Right atrium auricular region (tissue), 2 donors: Measurements from ENCODE around the gene PYHIN1. TPM values are rescaled to one million over a fixed set of nuclear protein-coding genes. Genes with fewer than 3 reads are reported as not detected.

Experiments used
- DNase-seq: peaks from one replicate; pipeline ENCODE4 v3.0.0-alpha.2; 2019; ENCODE audit warnings: low spot score
- H3K27ac ChIP-seq, 2 donors: fragments of 200-600 bp; sonication (generic); 1 replicate in 1 of 2; 2 replicates in 1 of 2; pipeline ENCODE4 v1.5.1; 2016 to 2019
- H3K27me3 ChIP-seq, 2 donors: fragments of 200-600 bp; sonication (generic); one replicate each; pipeline versions ENCODE4 v1.5.1 to v1.6.0; 2017 to 2019
- H3K36me3 ChIP-seq: fragments of 200-600 bp; sonication (generic); one replicate; pipeline ENCODE4 v1.5.1; 2016
- H3K4me1 ChIP-seq, 2 donors: fragments of 200-600 bp; sonication (generic); one replicate each; pipeline versions ENCODE4 v1.5.1 to v1.6.0; 2017 to 2019
- H3K4me3 ChIP-seq, 2 donors: fragments of 200-600 bp; sonication (generic); 1 replicate in 1 of 2; 2 replicates in 1 of 2; pipeline ENCODE4 v1.5.1; 2017 to 2019; ENCODE audit warnings: mild to moderate bottlenecking in 1 of 2, moderate library complexity in 1 of 2
- H3K9me3 ChIP-seq, 2 donors: fragments of 200-600 bp; sonication (generic); one replicate each; pipeline ENCODE4 v1.5.1; 2019
- total RNA-seq, 2 donors: library from RNA; depleted of rRNA; stranded (reverse); fragments of >200 nt; gene quantifications; one replicate each; pipeline ENCODE4 v1.1.0, GENCODE V29; 2016
- TF ChIP-seq, protein P1 (sequence below), 2 donors: fragments of 200-600 bp; sonication (generic); IDR thresholded peaks; one replicate each; pipeline ENCODE4 v1.5.1; 2019; ENCODE audit warnings: antibody characterized with exemption in 2 of 2

PYHIN1 gene
- total RNA-seq, 2 donors from 2014 or later = 0.63 TPM; not detected in 1

DNA sequence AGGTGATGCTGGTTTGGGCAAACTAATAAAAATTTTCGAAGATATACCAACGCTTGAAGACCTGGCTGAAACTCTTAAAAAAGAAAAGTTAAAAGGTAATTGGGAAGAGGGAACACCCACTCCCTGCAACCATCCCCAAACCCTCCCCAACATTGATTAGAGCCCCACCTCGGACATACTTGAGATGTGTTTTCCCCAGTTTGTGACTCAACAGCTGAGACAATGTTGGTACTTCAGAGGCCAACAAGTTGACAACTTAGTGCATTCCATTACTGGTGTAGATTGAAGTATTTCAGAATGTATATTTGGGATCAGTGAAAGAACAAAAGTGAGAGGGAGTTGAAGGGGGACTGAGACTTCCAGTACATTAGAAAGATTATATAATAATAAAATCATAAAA is 83.5 kb downstream of the PYHIN1 start:
- peaks cover 0 to 44% of the 10 kb centered on the region in 2 donors for H3K4me1 ChIP-seq
- DNase-seq = no peak
- H3K4me3 ChIP-seq = no peak overlapping the region
- H3K27ac ChIP-seq = peak overlapping the region in 1 of 2 donors; percentile 85
- H3K27me3 ChIP-seq = no peaks in the 10 kb centered on the region
- H3K36me3 ChIP-seq = peaks cover 36% of the 10 kb centered on the region
- no peaks in the 10 kb centered on the region for H3K9me3 ChIP-seq
- TF ChIP-seq, protein P1, sequence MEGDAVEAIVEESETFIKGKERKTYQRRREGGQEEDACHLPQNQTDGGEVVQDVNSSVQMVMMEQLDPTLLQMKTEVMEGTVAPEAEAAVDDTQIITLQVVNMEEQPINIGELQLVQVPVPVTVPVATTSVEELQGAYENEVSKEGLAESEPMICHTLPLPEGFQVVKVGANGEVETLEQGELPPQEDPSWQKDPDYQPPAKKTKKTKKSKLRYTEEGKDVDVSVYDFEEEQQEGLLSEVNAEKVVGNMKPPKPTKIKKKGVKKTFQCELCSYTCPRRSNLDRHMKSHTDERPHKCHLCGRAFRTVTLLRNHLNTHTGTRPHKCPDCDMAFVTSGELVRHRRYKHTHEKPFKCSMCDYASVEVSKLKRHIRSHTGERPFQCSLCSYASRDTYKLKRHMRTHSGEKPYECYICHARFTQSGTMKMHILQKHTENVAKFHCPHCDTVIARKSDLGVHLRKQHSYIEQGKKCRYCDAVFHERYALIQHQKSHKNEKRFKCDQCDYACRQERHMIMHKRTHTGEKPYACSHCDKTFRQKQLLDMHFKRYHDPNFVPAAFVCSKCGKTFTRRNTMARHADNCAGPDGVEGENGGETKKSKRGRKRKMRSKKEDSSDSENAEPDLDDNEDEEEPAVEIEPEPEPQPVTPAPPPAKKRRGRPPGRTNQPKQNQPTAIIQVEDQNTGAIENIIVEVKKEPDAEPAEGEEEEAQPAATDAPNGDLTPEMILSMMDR (IDR thresholded peaks at IDR 0.05) = no peak

DNA sequence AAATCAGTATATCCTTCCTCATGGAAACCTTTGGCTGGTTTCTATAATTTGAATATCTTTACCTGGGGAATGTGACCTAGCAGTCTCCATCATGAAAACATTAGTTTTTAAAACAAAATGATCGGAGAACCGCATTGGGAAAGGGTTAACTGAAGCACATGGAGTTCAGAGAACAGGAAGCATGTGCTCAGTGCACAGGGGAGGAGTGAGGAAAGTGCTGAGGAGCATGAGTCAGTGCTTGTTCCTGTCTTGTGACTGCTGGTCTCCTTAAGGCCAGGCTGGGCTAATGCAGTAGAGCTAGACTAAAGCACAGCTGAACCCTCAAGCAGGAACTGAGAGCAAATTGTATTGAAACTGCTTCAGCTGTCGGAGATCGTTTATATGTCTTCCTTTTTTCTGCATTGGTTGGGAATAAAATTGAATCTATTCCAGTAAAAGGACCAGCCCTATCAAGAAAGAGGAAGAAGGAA is 84.1 kb downstream of the PYHIN1 start:
- peak overlapping the region; percentile 52 to 58 for H3K27ac ChIP-seq
- peak; percentile 75 for DNase-seq
- H3K4me1 ChIP-seq = peaks cover 0 to 44% of the 10 kb centered on the region in 2 donors
- TF ChIP-seq, protein P1 (IDR thresholded peaks at IDR 0.05) = no peak
- no peaks in the 10 kb centered on the region for H3K27me3 ChIP-seq
- H3K36me3 ChIP-seq = peaks cover 42% of the 10 kb centered on the region
- no peak overlapping the region for H3K4me3 ChIP-seq
- no peaks in the 10 kb centered on the region for H3K9me3 ChIP-seq

DNA sequence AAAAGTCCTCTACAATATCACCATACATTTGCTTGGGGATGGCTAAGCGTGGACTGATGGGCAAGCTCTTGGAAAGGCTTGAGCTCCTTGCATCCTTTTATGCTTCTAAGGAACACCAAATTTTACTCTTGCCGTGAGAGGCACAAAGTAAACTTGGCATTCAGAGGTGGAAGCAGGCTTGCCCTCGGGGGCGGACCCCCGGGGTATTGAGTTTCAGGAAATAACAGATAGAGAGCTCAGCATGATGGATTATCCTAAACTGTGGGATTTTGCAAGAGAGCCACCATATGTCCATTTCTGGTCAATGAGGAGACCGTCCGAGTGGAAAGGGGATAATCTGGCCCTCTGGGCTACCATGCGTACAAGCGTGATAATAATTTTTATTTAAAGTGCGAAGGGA is 92.4 kb downstream of the PYHIN1 start:
- no peak overlapping the region for H3K4me3 ChIP-seq
- TF ChIP-seq, protein P1 (IDR thresholded peaks at IDR 0.05) = no peak
- no peak overlapping the region for H3K27ac ChIP-seq
- no peaks in the 10 kb centered on the region for H3K4me1 ChIP-seq
- no peaks in the 10 kb centered on the region for H3K27me3 ChIP-seq
- H3K36me3 ChIP-seq = peaks cover 39% of the 10 kb centered on the region
- DNase-seq = no peak
- H3K9me3 ChIP-seq = no peaks in the 10 kb centered on the region

DNA sequence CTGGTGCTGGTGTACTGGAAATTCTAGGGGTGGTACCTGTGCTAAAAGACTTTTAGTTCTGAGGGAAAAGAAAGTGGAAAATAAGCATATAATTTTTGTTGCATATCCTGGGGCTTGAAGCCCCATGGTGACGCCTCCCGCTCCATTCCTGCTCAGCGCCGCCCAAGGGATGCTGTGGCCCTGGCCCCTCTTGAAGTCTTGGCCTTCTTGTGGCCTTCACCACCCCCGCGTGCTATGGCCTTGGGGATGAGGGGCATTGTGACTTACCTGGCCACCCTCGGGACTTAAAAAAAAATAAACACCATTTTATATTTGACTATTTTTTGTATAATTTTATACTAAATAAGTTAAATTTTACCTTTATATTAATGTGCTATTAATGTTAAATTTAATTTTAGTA is 93.7 kb downstream of the PYHIN1 start:
- no peak for DNase-seq
- Histone ChIP-seq H3K27ac (no peak overlapping the region), H3K4me1 (no peaks in the 10 kb centered on the region), H3K36me3 (peaks cover 37% of the 10 kb centered on the region), H3K27me3 (no peaks in the 10 kb centered on the region), H3K9me3 (peaks cover 0 to 9% of the 10 kb centered on the region in 2 donors), H3K4me3 (no peak overlapping the region)
- TF ChIP-seq, protein P1 (IDR thresholded peaks at IDR 0.05) = no peak

Other genes with a start within 250 kb of the PYHIN1 start
- under 1 TPM in 1 of 2 donors, not detected in 1; 0.16 TPM for gene SPTA1, start 244.8 kb upstream of the PYHIN1 start, total RNA-seq
- gene OR6K2, start 230.9 kb upstream of the PYHIN1 start, total RNA-seq = not detected
- gene OR6K3, start 210.8 kb upstream of the PYHIN1 start, total RNA-seq = not detected
- not detected for gene OR6K6, start 176.8 kb upstream of the PYHIN1 start, total RNA-seq
- gene OR6N1, start 159.4 kb upstream of the PYHIN1 start, total RNA-seq = not detected
- not detected for gene OR6N2, start 150.3 kb upstream of the PYHIN1 start, total RNA-seq
- gene MNDA, start 100.2 kb upstream of the PYHIN1 start, total RNA-seq = 1 to 10 TPM; 2.3 to 5.9 TPM
- gene IFI16, start 78.4 kb downstream of the PYHIN1 start, total RNA-seq = 10 to 100 TPM; 31.1 to 41.2 TPM
- not detected for gene AIM2, start 145.2 kb downstream of the PYHIN1 start, total RNA-seq
- gene CADM3, start 240.1 kb downstream of the PYHIN1 start, total RNA-seq = 10 to 100 TPM in 1 of 2 donors, 1 to 10 TPM in 1; 4.0 to 12.5 TPM